CD4-positive, alpha-beta memory T cell (primary cell): Measurements from ENCODE around the gene GALR3. TPM values are rescaled to one million over a fixed set of nuclear protein-coding genes. Genes with fewer than 3 reads are reported as not detected.

Experiments
- CTCF ChIA-PET: fragments of 350-600 bp; sonication (Branson Sonifier 250); formaldehyde crosslinking; loops from one replicate; lab custom pipeline; 2021; ENCODE audit warnings: inconsistent platforms; ENCODE audit not compliant: partially characterized antibody; lab: Charles Lee
- POLR2A ChIA-PET: fragments of 350-600 bp; sonication (Branson Sonifier 250); formaldehyde crosslinking; loops from one replicate; lab custom pipeline; 2021; ENCODE audit not compliant: partially characterized antibody; lab: Charles Lee
- DNase-seq, 5 donors: peaks; one replicate each; pipeline versions ENCODE4 v3.0.0 to v3.0.0-alpha.2; 2020 to 2022; ENCODE audit warnings: mixed read lengths in 1 of 5
- H3K27ac ChIP-seq: one replicate; pipeline ENCODE4 v1.7.0; 2013; ENCODE audit warnings: low read depth, low read length
- H3K27me3 ChIP-seq: 2 replicates; pipeline ENCODE4 v1.7.0; 2013; ENCODE audit warnings: mild to moderate bottlenecking, low read length, moderate library complexity; ENCODE audit not compliant: insufficient read depth
- H3K36me3 ChIP-seq: 2 replicates; pipeline ENCODE4 v1.7.0; 2013; ENCODE audit warnings: mild to moderate bottlenecking, low read length, moderate library complexity; ENCODE audit not compliant: insufficient read depth
- H3K4me1 ChIP-seq: 2 replicates; pipeline ENCODE4 v1.7.0; 2013; ENCODE audit warnings: mild to moderate bottlenecking, low read length, moderate library complexity; ENCODE audit not compliant: insufficient read depth
- H3K4me3 ChIP-seq, 2 donors: one replicate each; pipeline ENCODE4 v1.7.0; 2013; ENCODE audit warnings: low read length in 2 of 2, mild to moderate bottlenecking in 1 of 2
- H3K9me3 ChIP-seq, 2 donors: one replicate each; pipeline ENCODE4 v1.7.0; 2013; ENCODE audit warnings: low read length in 2 of 2, control low read depth in 1 of 2; ENCODE audit not compliant: control insufficient read depth in 1 of 2
- H3K27ac Mint-ChIP-seq, 7 donors: one replicate each; pipeline ENCODE4 v1.8.0; 2020 to 2021; ENCODE audit warnings: mixed read lengths in 7 of 7, mild to moderate bottlenecking in 6 of 7, inconsistent platforms in 3 of 7, moderate library complexity in 3 of 7
- H3K27me3 Mint-ChIP-seq, 2 donors: one replicate each; pipeline ENCODE4 v1.8.0; 2020 to 2021; ENCODE audit warnings: mixed read lengths in 2 of 2
- H3K36me3 Mint-ChIP-seq, 2 donors: one replicate each; pipeline ENCODE4 v1.8.0; 2020 to 2021; ENCODE audit warnings: mixed read lengths in 2 of 2, inconsistent platforms in 1 of 2, mild to moderate bottlenecking in 1 of 2
- H3K4me1 Mint-ChIP-seq, 4 donors: one replicate each; pipeline ENCODE4 v1.8.0; 2020 to 2021; ENCODE audit warnings: mixed read lengths in 4 of 4, mild to moderate bottlenecking in 1 of 4
- H3K4me3 Mint-ChIP-seq, 8 donors: one replicate each; pipeline ENCODE4 v1.8.0; 2020 to 2021; ENCODE audit warnings: mixed read lengths in 8 of 8, mild to moderate bottlenecking in 7 of 8, moderate library complexity in 6 of 8, inconsistent platforms in 3 of 8
- H3K9me3 Mint-ChIP-seq, 8 donors: one replicate each; pipeline ENCODE4 v1.8.0; 2020 to 2021; ENCODE audit warnings: mixed read lengths in 8 of 8, mild to moderate bottlenecking in 5 of 8, inconsistent platforms in 3 of 8, moderate library complexity in 1 of 8
- intact Hi-C: fragments of 100-400 bp; cut with micrococcal nuclease; formaldehyde crosslinking; loops from one replicate; pipeline ENCODE4 v1.15.1; 2023
- microRNA-seq: library from miRNA; unstranded; fragments of <30 nt; microRNA quantifications from one replicate; pipeline ENCODE4 v1.2.0, GENCODE V29; 2021; ENCODE audit warnings: borderline replicate concordance, borderline number of aligned reads, borderline microRNAs expressed, mixed read lengths
- polyA plus RNA-seq, 2 donors: library from polyadenylated mRNA; unstranded; fragments of 300-500 nt; fragmentation: Illumina TruSeq; gene quantifications; one replicate each; pipeline ENCODE4 v1.2.3, GENCODE V29; 2021
- total RNA-seq, 2 experiments: library from RNA; stranded (reverse); gene quantifications; one replicate each; pipeline ENCODE4 v1.2.3, GENCODE V29; 2021

Gene GALR3
- total and polyA plus RNA-seq, 4 experiments from 2014 or later, result not detected

DNA sequence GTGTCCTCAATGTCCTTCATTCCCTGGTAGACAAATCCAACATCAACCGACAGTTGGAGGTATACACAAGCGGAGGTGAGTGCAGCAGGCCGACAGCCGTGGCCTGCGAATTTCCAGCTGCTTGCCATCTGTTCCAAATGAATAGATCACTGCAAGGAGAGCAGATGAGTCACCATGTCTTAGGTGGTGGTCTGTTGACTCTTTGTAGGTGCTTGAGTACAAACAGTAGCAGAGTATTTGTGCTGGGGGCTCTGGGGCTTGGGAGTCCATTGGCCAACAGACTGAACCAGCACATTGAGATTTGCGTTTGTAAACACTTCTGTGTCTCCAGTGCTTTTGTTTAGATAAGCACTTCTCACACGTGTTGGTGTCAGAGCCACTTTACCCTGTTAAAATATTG is 47.1 kb downstream of the GALR3 start:
- H3K27ac ChIP-seq, result no peak overlapping the region
- no peak for DNase-seq
- H3K36me3 Mint-ChIP-seq, result peaks cover 36 to 52% of the 10 kb centered on the region in 2 donors
- peaks cover 66% of the 10 kb centered on the region for H3K36me3 ChIP-seq
- H3K27me3 ChIP-seq, result no peaks in the 10 kb centered on the region
- H3K27me3 Mint-ChIP-seq, result no peaks in the 10 kb centered on the region
- no peak overlapping the region for H3K4me3 ChIP-seq
- no peaks in the 10 kb centered on the region for H3K4me1 ChIP-seq
- intact Hi-C loops, result no loop called here
- ChIA-PET POLR2A (no interaction called here), CTCF (no interaction called here)
- H3K9me3 ChIP-seq, result no peaks in the 10 kb centered on the region
- H3K4me3 Mint-ChIP-seq, result no peak overlapping the region
- H3K9me3 Mint-ChIP-seq, result no peaks in the 10 kb centered on the region
- H3K27ac Mint-ChIP-seq, result no peak overlapping the region
- peaks cover 0 to 1% (median 0%) of the 10 kb centered on the region in 4 donors for H3K4me1 Mint-ChIP-seq

Small RNA genes lying within 50 kb of the gene (microRNA-seq; reads per million reads assigned to microRNA genes)
- gene MIR659, result 0.72 reads per million

Other genes starting within 250 kb of the GALR3 start
- 1 to 10 TPM in 1 of 2 experiments, not detected in 1; 1.0 TPM for gene LGALS2, start 243.3 kb upstream of the GALR3 start, total RNA-seq
- not detected for gene LGALS2, start 243.3 kb upstream of the GALR3 start, polyA plus RNA-seq
- gene GGA1, start 214.5 kb upstream of the GALR3 start, total RNA-seq, result 100 to 1,000 TPM; 108 to 109 TPM
- gene GGA1, start 214.5 kb upstream of the GALR3 start, polyA plus RNA-seq, result 10 to 100 TPM; 16.3 to 26.7 TPM
- 10 to 100 TPM; 84.0 to 89.2 TPM for gene SH3BP1, start 183.7 kb upstream of the GALR3 start, total RNA-seq
- 10 to 100 TPM; 17.6 to 30.3 TPM for gene SH3BP1, start 183.7 kb upstream of the GALR3 start, polyA plus RNA-seq
- gene PDXP, start 164.7 kb upstream of the GALR3 start, total RNA-seq, result 1 to 10 TPM; 7.3 to 9.8 TPM
- 1 to 10 TPM in 1 of 2 donors, under 1 TPM in 1; 0.38 to 7.1 TPM for gene PDXP, start 164.7 kb upstream of the GALR3 start, polyA plus RNA-seq
- gene LGALS1, start 147.7 kb upstream of the GALR3 start, total RNA-seq, result 10 to 100 TPM; 64.8 to 68.7 TPM
- gene LGALS1, start 147.7 kb upstream of the GALR3 start, polyA plus RNA-seq, result 100 to 1,000 TPM; 315 to 358 TPM
- 10 to 100 TPM; 50.3 to 52.0 TPM for gene NOL12, start 137.0 kb upstream of the GALR3 start, total RNA-seq
- 10 to 100 TPM; 38.8 to 51.6 TPM for gene NOL12, start 137.0 kb upstream of the GALR3 start, polyA plus RNA-seq
- gene TRIOBP, start 126.3 kb upstream of the GALR3 start, total RNA-seq, result 10 to 100 TPM; 25.8 to 26.1 TPM
- gene TRIOBP, start 126.3 kb upstream of the GALR3 start, polyA plus RNA-seq, result 10 to 100 TPM in 1 of 2 donors, 1 to 10 TPM in 1; 9.2 to 13.0 TPM
- gene GCAT, start 15.4 kb upstream of the GALR3 start, total RNA-seq, result 1 to 10 TPM; 3.4 to 4.4 TPM
- gene GCAT, start 15.4 kb upstream of the GALR3 start, polyA plus RNA-seq, result 1 to 10 TPM; 2.9 to 6.8 TPM
- gene ANKRD54, start 21.0 kb downstream of the GALR3 start, total RNA-seq, result 10 to 100 TPM; 21.6 to 22.7 TPM
- gene ANKRD54, start 21.0 kb downstream of the GALR3 start, polyA plus RNA-seq, result 10 to 100 TPM; 11.0 to 13.4 TPM
- gene EIF3L, start 26.0 kb downstream of the GALR3 start, total RNA-seq, result 100 to 1,000 TPM; 550 to 571 TPM
- gene EIF3L, start 26.0 kb downstream of the GALR3 start, polyA plus RNA-seq, result 100 to 1,000 TPM; 226 to 364 TPM
- 10 to 100 TPM; 30.7 to 31.0 TPM for gene MICALL1, start 82.9 kb downstream of the GALR3 start, total RNA-seq
- 1 to 10 TPM in 1 of 2 donors, under 1 TPM in 1; 0.77 to 4.4 TPM for gene MICALL1, start 82.9 kb downstream of the GALR3 start, polyA plus RNA-seq
- not detected for gene C22orf23, start 130.2 kb downstream of the GALR3 start, total RNA-seq
- not detected for gene C22orf23, start 130.2 kb downstream of the GALR3 start, polyA plus RNA-seq
- 10 to 100 TPM; 44.9 to 47.5 TPM for gene POLR2F, start 130.3 kb downstream of the GALR3 start, total RNA-seq
- gene POLR2F, start 130.3 kb downstream of the GALR3 start, polyA plus RNA-seq, result 100 to 1,000 TPM; 133 to 158 TPM
- not detected for gene SOX10, start 161.2 kb downstream of the GALR3 start, total RNA-seq
- gene SOX10, start 161.2 kb downstream of the GALR3 start, polyA plus RNA-seq, result not detected
- 10 to 100 TPM; 25.5 to 28.0 TPM for gene PICK1, start 234.0 kb downstream of the GALR3 start, total RNA-seq
- gene PICK1, start 234.0 kb downstream of the GALR3 start, polyA plus RNA-seq, result 10 to 100 TPM in 1 of 2 donors, 1 to 10 TPM in 1; 6.5 to 10.2 TPM